Coronary artery (tissue), 2 donors: ENCODE data around the gene TNIP2.

ENCODE experiments used
- DNase-seq: peaks from one replicate; pipeline ENCODE4 v3.0.0-alpha.2; 2017; ENCODE audit warnings: low spot score
- H3K27ac ChIP-seq, 2 donors: fragments of 200-600 bp; sonication (generic); one replicate each; pipeline ENCODE4 v1.5.1; 2016 to 2019
- H3K4me3 ChIP-seq: fragments of 200-600 bp; sonication (generic); 2 replicates; pipeline ENCODE4 v1.5.1; 2016; ENCODE audit warnings: mild to moderate bottlenecking, moderate library complexity
- TF ChIP-seq, protein P1 (sequence below): fragments of 200-600 bp; sonication (generic); IDR thresholded peaks from one replicate; pipeline ENCODE4 v1.5.1; 2019; ENCODE audit warnings: antibody characterized with exemption

Gene TNIP2

DNA sequence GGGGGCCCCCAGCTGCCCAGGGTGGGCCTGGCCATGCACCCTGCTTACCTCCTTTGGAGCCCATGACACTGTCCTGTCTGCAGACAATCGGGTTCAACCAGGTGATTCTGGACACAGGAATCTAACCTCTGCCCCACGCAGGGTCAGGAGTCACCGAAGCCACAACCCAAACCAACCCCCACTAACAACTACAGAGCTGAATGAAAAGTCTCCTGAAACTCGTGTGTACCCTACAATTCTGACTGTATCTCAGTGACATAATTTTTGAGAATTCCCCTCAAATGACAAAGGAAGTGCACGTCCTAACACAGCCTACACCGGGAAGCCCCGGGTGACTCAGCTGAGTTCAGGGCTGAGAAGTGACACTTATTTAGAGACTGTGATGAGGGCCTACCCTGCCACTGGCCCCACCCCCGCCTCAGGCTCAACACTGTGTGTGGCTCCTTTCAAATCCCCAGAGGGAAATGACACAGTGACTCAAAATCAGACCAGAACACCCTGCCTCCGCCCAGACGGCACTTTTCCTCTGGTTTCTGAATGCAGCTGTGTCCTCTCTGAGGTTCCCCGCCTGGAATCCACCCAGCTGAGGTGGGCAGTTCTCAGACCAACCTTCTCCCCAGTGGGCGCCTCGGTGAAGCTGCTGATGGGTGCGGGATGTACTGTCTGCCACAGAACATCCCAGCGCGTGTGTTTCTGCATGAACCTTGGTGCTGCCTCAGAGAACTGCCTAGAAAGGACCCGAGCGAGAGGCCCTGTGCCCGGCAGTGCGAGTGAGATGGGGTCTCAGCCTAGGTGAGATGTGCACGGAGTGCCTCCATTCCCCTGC, 9.9 kb downstream of the TNIP2 start:
- DNase-seq = peak; percentile 86
- TF ChIP-seq, protein P1, sequence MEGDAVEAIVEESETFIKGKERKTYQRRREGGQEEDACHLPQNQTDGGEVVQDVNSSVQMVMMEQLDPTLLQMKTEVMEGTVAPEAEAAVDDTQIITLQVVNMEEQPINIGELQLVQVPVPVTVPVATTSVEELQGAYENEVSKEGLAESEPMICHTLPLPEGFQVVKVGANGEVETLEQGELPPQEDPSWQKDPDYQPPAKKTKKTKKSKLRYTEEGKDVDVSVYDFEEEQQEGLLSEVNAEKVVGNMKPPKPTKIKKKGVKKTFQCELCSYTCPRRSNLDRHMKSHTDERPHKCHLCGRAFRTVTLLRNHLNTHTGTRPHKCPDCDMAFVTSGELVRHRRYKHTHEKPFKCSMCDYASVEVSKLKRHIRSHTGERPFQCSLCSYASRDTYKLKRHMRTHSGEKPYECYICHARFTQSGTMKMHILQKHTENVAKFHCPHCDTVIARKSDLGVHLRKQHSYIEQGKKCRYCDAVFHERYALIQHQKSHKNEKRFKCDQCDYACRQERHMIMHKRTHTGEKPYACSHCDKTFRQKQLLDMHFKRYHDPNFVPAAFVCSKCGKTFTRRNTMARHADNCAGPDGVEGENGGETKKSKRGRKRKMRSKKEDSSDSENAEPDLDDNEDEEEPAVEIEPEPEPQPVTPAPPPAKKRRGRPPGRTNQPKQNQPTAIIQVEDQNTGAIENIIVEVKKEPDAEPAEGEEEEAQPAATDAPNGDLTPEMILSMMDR = no peak
- H3K4me3 ChIP-seq = no peak overlapping the region
- H3K27ac ChIP-seq = peak overlapping the region; percentile 51 to 69

DNA sequence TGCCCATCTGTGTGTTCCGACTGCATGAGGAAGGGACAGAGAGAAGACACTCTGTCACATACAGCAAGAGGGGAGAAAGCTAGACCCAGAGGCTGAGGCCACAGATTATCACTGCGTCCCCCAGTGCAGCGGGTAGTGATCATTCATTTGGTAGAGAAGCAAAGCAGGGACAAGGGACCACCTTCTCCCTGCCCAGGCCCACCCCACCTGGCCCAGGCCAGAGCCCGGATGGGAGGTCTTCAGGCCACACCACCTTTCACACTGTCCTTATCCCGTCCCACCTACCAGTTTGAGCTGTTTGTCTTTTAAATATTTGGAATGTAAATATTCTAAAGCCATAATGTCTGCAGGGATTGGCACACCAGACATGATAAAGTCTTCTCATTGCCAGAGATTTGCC, 10.6 kb downstream of the TNIP2 start:
- no peak for DNase-seq
- Histone ChIP-seq H3K4me3 (no peak overlapping the region), H3K27ac (peak overlapping the region; percentile 7 to 69)
- TF ChIP-seq, protein P1 = no peak

DNA sequence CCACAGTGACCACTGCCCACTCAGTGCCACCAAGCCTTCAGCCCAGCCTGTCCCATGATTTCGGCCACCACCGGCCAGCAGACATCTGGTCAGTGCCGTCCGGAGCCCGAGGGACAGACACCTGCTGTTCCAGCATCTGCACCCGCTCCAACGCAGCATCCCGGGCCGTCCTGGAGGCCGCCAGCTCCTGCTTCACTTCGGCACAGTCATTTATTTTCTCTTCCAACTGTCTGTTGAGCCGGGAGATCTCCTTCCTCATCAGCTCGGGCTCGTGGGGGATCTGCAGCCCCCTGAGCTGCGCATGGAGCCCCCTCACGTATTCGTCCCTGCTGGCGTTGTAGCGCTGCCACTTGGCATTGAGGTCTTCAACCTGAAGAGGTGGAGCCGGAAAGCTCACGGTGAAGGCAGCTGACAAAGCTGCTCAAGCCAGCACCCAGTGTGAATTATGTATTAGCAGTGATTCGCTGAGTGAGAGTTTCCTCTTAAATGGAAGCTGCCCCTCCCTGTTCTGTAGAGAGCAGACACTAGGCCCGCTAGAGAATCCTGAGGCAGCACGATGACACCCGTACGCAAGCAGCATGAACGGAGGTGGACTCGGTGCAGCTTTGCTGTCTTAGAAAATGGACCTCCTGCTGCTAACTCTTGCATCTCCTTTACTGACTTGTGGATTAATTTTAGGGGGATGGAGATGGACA, 11.4 kb downstream of the TNIP2 start:
- DNase-seq = no peak
- TF ChIP-seq, protein P1 = no peak
- H3K4me3 ChIP-seq = no peak overlapping the region
- H3K27ac ChIP-seq = no peak overlapping the region

DNA sequence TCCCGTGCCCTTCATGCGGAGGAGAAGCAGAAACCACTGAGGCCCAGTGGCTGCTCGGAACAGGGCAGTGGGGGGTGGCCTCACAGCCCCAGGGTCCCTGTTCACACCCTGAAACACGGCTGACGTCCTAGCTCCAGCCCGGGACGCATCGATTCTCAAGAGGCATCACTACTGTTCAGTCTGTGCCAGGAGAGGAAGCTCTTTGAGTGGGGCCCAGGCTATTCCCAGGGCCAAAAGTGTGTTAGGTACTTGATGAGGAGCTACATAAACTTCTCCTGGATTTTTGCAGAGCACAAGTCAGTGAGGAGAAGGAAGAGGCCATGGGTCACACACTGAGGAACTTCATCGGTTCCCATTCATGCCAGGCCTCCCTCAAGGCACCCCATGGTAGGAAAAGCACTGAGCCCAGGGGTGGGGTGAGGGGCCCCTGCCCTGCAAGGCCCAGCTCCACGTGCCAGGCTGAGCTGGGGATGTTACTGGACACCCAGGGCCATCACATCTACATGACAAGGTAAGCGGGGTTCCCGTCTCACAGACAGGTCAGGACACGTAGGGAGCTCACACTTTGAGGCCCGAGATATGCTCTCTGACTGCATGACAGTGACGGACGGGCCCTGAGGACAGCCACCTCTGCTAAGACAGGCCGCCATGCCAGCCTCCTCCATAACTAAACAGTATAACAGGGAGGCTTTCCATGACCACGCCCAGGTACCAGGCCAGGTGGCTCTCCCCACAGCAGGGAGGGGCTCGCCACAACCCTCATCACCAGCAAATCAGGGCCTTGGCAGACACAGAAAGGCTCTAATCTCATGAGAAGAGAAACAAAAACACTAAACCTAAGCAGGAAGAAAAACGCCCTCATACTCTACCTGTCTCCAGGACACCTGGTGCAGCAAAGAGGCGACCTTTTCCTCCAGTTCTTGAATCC, 12.4 kb downstream of the TNIP2 start:
- H3K27ac ChIP-seq = no peak overlapping the region
- H3K4me3 ChIP-seq = no peak overlapping the region
- TF ChIP-seq, protein P1 = no peak
- DNase-seq = no peak

DNA sequence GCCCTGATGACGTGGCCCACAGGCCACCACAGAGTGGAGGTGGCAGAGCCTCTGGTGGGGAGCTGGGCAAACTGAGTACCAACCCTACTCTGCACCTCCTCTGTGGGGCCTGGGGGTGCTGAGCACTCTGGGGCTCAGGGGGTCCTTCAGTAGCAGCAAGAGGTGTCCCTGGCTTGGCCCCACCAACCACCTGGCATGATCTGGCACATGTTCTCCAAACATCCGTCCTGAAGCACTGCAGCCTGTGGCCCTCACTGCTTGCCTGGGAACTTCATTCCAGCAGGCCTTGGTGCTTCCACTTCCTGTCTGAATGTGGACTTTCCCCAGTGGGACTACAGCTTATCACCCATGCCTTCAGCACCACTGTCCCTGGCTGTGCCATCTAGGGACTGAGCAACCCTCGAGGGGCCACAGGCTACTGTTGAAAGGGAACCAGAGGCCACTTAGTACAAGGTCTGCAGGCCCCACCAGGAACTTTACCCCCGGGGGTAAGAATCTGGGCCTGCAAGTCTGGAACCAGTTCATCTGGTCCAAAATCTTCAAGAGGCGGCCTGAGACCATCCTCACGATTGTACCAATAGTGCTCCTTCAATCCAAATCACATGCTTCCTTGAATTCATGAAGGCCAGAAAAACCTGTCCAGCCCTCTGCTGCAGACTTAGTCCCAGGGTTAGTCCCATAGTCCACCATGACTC, 13.2 kb downstream of the TNIP2 start:
- no peak overlapping the region for H3K27ac ChIP-seq

More for the DNA sequence above, 13.2 kb downstream of the TNIP2 start:
- DNase-seq = no peak
- TF ChIP-seq, protein P1 = no peak
- H3K4me3 ChIP-seq = no peak overlapping the region
